ENCODE data around the gene ZNF26.
"Not testable (repeated sequence)": the region's sequence is repeated elsewhere in the genome, so short reads cannot be mapped to it uniquely, and the experiment has no call there.

ZNF26 gene

GRCh38 chr12:132956011-132956788 is 30.0 kb upstream of the ZNF26 start, which contains the start of gene ZNF605:
Gene ZNF605 (minus strand): TSS chr12:132956306. CDS start chr12:132945635, 10,671 bp downstream.
- DNase-seq, result peak; percentile 90

GRCh38 chr12:132961790-132962189 is 24.4 kb upstream of the ZNF26 start:
- not testable (repeated sequence) for DNase-seq

DNA sequence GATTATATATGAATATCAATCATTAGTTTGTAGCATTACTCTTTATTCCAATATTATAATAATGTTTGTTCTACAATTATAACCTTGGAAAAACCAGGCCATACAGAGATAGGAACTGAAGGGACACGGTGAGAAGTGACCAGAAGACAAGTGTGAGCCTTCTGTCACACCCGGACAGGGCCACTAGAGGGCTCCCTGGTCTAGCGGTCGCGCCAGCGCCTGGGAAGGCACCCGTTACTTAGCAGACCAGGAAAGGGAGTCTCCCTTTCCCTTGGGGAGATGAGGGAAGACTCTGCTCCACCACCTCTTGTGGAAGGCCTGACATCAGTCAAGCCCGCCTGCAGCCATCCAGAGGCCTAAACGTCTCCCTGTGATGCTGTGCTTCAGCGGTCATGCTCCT is 22.2 kb upstream of the ZNF26 start:
- not testable (repeated sequence) for DNase-seq

- DNase-seq, result no peak
Measured at GRCh38 chr12:132965796-132966195, 20.4 kb upstream of the ZNF26 start.

DNA sequence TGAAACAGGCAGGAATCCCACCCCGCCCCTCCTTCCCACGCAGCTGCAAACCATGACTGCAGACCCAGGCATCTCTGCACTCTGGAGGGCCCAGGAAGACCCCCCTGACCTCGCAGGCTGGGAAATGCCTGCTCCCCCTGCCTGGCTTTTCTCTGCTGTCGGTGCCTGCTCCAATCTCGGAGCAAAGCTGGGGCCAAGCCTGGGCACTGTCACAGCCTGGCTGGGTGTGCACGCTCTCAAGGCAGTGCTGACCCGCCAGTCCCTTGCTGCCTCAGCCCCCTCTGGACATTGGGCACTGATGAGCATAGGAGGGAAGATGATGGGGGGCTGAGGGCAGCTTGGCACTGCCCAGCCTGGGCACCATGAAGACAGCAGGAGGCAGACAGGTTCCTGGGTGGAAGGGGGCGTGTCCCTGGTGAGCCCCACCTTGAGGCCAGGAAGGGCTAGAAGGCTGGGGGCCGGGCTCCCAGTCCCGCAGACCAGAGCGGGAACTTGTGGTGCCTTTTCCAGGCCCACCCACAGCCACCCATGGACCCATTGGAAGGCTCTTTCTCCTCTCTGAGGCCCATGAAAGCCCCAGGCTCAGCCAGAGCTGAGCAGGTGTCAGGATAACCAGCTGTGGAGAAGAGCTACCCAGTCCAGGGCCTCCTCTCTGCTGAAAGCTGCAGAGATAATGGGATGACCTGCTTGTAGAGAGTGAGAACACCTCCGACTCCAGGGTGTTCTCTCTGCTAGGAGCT is 19.3 kb upstream of the ZNF26 start:
- no peak for DNase-seq

DNA sequence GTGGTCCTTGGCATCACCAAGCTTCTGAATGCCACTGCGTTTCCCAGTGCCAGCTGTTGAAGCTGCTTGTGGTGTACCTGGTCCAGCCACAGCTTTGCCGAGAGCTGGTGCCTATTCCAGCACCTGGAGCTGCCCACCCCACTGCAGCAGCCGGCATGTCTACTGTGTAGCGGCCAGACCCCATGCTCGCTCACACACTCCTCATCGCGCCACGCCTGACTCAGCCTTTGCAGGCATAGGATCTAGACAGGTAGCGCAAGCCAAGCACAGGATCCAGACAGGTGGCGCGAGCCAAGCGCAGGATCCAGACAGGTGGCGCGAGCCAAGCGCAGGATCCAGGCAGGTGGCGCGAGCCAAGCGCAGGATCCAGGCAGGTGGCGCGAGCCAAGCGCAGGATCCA is 18.4 kb upstream of the ZNF26 start:
- DNase-seq, result no peak

- DNase-seq, result no peak
Measured at GRCh38 chr12:132972374-132972773, 13.8 kb upstream of the ZNF26 start.

GRCh38 chr12:132976870-132977269 is 9.3 kb upstream of the ZNF26 start:
- not testable (repeated sequence) for DNase-seq

GRCh38 chr12:132986885-132987225 is 688 bp downstream of the ZNF26 start:
- no peak for DNase-seq

DNA sequence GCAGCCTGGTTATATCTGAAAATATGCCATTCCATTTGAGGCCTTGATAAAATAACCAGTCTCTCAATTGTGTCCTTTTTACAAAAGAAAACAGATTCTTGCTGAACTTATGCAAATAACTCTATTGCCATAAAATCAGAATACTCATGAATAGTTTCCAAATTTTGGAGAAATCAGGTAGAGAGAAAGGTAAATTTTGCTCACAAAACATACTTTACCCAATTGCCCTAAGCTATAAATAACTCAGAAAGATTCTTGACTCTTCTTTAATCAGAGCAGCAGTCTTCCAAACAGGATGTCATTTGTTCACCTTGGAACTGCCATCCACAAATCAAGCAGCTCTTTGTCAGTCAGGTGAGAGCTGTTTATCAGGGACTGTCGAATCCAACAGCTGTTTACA is 12.6 kb downstream of the ZNF26 start:
- no peak for DNase-seq

DNA sequence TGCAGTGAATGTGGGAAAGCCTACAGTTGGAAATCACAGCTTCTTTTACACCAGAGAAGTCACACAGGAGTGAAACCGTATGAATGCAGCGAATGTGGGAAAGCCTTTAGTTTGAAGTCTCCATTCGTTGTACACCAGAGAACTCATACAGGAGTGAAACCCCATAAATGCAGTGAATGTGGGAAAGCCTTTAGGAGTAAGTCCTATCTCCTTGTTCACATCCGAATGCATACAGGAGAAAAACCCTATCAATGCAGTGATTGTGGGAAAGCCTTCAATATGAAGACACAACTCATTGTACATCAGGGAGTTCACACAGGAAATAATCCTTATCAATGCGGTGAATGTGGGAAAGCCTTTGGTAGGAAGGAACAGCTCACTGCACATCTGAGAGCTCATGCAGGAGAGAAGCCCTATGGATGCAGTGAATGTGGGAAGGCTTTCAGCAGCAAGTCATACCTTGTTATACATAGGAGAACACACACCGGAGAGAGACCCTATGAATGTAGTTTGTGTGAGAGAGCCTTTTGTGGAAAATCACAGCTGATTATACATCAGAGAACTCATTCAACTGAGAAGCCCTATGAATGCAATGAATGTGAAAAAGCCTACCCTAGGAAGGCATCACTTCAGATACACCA is 24.6 kb downstream of the ZNF26 start:
- no peak for DNase-seq

- no peak for DNase-seq
Measured at GRCh38 chr12:133023566-133023965, 37.4 kb downstream of the ZNF26 start.

DNA sequence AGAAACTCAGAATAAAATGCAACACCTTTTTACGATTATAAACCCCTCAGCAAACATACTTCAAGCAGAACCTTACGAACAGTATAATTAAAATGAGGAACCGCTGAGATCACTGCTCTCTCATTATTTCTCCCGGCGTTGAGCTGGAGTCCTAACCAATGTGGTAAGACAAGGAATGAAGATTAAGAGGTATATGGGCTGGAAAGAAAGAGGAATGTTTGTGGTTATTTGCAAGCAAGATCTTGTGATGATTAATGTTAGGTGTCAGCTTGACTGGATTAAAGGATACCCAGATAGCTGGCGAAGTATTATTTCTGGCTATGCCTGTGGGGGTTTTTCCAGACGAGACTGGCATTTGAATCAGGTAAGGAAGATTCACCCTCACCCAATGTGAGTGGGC is 40.8 kb downstream of the ZNF26 start:
- DNase-seq, result no peak

GRCh38 chr12:133037207-133038005 is 51.2 kb downstream of the ZNF26 start, which contains the start of gene ZNF84:
Gene ZNF84 (plus strand): TSS chr12:133037509. CDS start chr12:133041468, 3,959 bp downstream.
- peak; percentile 98 for DNase-seq

- DNase-seq, result no peak
Measured at GRCh38 chr12:133038118-133038709, 52.0 kb downstream of the ZNF26 start.

DNA sequence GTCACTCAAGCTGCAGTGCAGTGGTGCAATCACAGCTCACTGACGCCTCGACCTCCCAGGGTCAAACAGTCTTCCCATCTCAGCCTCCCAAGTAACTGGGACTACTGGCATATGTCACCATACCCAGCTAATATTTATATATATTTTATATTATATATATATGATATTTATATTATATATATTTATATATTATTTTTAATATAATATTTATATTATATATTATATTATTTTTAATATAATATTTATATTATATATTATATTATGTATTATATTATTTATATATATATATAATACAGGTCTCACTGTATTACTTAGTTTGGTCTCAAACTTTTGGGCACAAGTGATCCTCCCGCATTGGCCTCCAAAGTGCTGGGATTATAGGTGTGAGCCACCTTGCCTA is 60.5 kb downstream of the ZNF26 start:
- DNase-seq, result no peak

DNA sequence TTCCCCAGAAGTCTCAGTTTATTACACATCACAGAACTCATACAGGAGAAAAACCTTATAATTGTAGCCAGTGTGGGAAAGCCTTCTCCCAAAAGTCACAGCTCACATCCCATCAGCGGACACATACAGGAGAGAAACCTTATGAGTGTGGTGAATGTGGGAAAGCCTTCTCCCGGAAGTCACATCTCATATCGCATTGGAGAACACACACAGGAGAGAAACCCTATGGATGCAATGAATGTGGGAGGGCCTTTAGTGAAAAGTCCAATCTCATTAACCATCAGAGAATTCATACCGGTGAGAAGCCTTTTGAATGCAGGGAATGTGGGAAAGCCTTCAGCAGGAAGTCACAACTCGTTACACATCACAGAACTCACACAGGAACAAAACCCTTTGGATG is 71.3 kb downstream of the ZNF26 start:
- no peak for DNase-seq

DNA sequence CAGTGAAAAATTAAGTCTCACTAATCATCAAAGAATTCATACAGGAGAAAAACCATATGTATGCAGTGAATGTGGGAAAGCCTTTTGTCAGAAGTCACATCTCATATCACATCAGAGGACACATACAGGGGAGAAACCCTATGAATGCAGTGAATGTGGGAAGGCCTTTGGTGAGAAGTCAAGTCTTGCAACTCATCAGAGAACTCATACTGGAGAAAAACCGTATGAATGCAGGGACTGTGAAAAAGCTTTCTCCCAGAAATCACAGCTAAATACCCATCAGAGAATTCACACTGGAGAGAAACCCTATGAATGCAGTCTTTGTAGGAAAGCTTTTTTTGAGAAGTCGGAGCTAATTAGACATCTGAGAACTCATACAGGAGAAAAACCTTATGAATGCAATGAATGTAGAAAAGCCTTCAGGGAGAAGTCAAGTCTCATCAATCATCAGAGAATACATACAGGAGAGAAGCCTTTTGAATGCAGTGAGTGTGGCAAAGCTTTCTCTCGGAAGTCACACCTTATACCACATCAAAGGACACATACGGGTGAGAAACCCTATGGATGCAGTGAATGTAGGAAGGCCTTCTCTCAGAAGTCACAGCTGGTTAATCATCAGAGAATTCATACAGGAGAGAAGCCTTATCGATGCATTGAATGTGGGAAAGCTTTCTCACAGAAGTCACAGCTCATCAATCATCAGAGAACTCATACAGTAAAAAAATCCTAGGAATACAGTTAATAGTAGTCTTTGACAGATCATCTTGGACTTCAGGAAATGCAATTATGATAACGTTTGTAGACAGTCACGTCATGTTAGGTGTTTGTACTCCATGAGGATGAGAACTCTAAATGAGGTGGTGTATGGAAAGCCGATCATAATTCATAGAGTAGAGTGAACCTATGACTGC is 72.3 kb downstream of the ZNF26 start:
- no peak for DNase-seq

DNA sequence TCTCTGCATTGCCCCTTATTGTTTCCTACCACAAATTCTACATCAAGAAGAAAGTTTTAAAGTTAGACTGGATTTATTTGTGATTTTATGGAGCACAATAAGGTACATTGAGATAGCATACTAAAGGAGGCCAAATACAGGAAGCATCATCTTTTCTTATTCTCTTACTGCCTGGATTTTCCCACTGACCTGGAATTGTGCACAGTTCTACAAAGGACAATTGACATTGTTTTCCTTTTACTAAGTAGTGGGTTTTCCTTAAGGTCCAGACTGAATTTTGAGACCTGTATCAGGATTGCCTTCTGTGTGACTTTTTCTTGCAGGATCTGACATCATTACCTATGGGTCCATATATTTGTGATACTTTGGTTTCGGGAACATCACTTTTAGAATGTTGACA is 75.8 kb downstream of the ZNF26 start:
- DNase-seq, result no peak

DNA sequence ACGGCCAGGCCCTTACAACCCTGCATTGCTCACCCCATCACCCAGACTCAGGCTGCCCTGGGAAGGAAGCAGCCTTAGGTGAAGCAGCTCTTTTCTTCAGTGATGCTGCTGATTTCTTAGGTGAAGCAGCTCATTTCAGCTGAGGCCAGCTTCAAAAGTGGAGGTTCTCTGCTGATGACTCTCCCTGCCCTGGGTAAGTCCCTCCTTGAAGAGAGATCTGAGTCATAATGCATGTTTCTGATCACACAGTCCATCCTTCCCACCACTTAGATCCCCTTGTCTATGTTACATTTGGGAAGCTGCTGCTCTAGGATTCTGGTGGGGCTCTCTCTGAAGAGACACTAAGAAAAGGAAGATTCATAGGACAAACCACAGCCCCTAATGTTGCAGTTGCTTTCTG is 77.4 kb downstream of the ZNF26 start:
- DNase-seq, result no peak

DNA sequence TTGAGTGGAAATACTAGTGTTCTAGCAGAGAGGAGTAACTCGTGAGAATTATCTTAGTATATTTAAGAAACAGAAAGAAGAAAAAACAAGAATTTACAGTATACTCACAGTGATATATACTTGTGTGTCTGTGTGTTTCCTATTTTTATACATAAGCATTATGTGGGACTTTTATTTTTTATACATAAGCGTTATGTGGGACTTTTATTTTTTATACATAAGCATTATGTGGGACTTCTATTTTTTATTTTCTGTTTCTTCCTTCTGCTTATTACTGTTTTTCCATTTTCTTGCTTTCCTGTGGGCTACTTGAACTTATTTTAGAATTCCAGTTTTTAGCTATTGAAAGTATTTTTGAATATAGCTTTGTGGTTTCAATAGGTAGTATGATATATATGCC is 87.7 kb downstream of the ZNF26 start:
- DNase-seq, result no peak
